Measurements from ENCODE around the gene NPPA. TPM values are rescaled to one million over a fixed set of nuclear protein-coding genes. Genes with fewer than 3 reads are reported as not detected.

The NPPA gene
- total and polyA plus RNA-seq, 9 of the 15 experiments (the other 6 are each of a cell fraction or from before 2014, with no cell fraction given), result not detected

DNA sequence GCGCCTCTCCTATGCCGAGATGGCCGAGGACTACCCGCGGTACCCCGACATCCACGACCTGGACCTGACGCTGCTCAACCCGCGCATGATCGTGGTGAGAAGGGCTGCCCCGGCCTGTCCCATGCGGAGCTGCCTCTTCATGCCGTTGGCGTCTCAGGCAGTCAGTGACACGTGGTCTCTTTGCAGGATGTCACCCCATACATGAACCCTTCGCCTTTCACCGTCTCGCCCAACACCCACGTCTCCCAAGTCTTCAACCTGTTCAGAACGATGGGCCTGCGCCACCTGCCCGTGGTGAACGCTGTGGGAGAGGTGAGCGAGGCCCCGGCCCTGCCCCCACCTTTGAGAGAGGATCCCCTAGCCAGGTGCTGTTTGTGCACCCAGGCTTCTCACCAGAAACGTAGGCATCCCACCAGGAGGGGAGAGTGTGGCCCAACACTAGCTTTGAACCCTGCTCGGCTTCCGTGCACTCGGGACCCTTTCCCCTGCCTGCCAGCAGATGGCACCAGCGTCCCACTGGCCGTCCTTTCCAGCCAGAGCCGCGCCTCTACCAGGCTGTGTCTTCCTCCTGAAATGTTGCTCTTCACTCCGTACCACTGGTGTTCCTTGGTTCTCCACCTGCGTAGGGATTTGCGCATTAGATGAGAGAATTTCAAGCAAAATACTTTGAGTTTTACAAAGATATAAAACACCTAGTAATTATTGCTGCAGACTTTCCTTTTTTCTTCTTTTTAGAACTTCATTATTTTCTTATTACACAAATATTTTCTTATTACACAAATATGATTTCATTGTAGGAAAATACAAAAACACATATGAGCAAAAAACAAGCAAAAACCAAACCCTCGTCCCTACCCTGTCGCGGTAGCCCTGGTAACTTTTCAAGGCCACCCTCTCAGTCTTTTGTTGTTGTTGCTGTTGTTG, 9.0 kb downstream of the NPPA start (continued):
- TF ChIP-seq, protein P1, sequence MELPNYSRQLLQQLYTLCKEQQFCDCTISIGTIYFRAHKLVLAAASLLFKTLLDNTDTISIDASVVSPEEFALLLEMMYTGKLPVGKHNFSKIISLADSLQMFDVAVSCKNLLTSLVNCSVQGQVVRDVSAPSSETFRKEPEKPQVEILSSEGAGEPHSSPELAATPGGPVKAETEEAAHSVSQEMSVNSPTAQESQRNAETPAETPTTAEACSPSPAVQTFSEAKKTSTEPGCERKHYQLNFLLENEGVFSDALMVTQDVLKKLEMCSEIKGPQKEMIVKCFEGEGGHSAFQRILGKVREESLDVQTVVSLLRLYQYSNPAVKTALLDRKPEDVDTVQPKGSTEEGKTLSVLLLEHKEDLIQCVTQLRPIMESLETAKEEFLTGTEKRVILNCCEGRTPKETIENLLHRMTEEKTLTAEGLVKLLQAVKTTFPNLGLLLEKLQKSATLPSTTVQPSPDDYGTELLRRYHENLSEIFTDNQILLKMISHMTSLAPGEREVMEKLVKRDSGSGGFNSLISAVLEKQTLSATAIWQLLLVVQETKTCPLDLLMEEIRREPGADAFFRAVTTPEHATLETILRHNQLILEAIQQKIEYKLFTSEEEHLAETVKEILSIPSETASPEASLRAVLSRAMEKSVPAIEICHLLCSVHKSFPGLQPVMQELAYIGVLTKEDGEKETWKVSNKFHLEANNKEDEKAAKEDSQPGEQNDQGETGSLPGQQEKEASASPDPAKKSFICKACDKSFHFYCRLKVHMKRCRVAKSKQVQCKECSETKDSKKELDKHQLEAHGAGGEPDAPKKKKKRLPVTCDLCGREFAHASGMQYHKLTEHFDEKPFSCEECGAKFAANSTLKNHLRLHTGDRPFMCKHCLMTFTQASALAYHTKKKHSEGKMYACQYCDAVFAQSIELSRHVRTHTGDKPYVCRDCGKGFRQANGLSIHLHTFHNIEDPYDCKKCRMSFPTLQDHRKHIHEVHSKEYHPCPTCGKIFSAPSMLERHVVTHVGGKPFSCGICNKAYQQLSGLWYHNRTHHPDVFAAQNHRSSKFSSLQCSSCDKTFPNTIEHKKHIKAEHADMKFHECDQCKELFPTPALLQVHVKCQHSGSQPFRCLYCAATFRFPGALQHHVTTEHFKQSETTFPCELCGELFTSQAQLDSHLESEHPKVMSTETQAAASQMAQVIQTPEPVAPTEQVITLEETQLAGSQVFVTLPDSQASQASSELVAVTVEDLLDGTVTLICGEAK (IDR thresholded peaks at IDR 0.05), result no peak
- TF ChIP-seq, protein P1 (CRISPR knock-in tag; IDR thresholded peaks at IDR 0.05), result no peak
- TF ChIP-seq FOXK2 (conservative IDR thresholded peaks at IDR 0.05 in 1 of 2, IDR thresholded peaks at IDR 0.05 in 1 of 2; ENCODE audit: low read depth in 2 of 2) (no peak), FOXA3 (CRISPR knock-in tag; conservative IDR thresholded peaks at IDR 0.05 in 1 of 2, IDR thresholded peaks at IDR 0.05 in 1 of 2) (0 out of 4 replicates have a peak, but pooled peaks of 1 of the 2 experiments have one; percentile 41), CEBPG (CRISPR knock-in tag; IDR thresholded peaks at IDR 0.05) (no peak), CEBPG (tag; conservative IDR thresholded peaks at IDR 0.05 in 1 of 2, IDR thresholded peaks at IDR 0.05 in 1 of 2) (no peak), ZNF24 (IDR thresholded peaks at IDR 0.05) (peak; percentile 66; the same call in 1 of the 2 replicates), CREM (IDR thresholded peaks at IDR 0.05; ENCODE audit: low read depth) (peak; percentile 36; the same call in 1 of the 2 replicates), NR2C2 (CRISPR knock-in tag; IDR thresholded peaks at IDR 0.05) (0 out of 2 replicates have a peak, but pooled peaks have one; percentile 15), NR2C2 (tag; IDR thresholded peaks at IDR 0.05) (no peak), SMARCE1 (IDR thresholded peaks at IDR 0.05) (no peak)
- TF ChIP-seq, protein P2, sequence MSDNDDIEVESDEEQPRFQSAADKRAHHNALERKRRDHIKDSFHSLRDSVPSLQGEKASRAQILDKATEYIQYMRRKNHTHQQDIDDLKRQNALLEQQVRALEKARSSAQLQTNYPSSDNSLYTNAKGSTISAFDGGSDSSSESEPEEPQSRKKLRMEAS (CRISPR knock-in tag; IDR thresholded peaks at IDR 0.05), result peak; percentile 78
- TF ChIP-seq, protein P3, sequence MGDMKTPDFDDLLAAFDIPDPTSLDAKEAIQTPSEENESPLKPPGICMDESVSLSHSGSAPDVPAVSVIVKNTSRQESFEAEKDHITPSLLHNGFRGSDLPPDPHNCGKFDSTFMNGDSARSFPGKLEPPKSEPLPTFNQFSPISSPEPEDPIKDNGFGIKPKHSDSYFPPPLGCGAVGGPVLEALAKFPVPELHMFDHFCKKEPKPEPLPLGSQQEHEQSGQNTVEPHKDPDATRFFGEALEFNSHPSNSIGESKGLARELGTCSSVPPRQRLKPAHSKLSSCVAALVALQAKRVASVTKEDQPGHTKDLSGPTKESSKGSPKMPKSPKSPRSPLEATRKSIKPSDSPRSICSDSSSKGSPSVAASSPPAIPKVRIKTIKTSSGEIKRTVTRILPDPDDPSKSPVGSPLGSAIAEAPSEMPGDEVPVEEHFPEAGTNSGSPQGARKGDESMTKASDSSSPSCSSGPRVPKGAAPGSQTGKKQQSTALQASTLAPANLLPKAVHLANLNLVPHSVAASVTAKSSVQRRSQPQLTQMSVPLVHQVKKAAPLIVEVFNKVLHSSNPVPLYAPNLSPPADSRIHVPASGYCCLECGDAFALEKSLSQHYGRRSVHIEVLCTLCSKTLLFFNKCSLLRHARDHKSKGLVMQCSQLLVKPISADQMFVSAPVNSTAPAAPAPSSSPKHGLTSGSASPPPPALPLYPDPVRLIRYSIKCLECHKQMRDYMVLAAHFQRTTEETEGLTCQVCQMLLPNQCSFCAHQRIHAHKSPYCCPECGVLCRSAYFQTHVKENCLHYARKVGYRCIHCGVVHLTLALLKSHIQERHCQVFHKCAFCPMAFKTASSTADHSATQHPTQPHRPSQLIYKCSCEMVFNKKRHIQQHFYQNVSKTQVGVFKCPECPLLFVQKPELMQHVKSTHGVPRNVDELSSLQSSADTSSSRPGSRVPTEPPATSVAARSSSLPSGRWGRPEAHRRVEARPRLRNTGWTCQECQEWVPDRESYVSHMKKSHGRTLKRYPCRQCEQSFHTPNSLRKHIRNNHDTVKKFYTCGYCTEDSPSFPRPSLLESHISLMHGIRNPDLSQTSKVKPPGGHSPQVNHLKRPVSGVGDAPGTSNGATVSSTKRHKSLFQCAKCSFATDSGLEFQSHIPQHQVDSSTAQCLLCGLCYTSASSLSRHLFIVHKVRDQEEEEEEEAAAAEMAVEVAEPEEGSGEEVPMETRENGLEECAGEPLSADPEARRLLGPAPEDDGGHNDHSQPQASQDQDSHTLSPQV (IDR thresholded peaks at IDR 0.05), result peak; percentile 68; the same call in 1 of the 2 replicates

Data from K562 (cell line).